CD4-positive, alpha-beta T cell treated with Interleukin-15 for 1 hour (primary cell): Measurements from ENCODE around the gene RIN3.

ENCODE experiments used
- DNase-seq: peaks from one replicate; pipeline ENCODE4 v3.0.0-alpha.2; 2020

RIN3 gene

GRCh38 chr14:92651758-92652406 is 138.3 kb downstream of the RIN3 start:
- peak; percentile 66 for DNase-seq

GRCh38 chr14:92652413-92653151 is 139.0 kb downstream of the RIN3 start:
- DNase-seq = no peak

- no peak for DNase-seq
Observed at GRCh38 chr14:92653162-92653651, 139.6 kb downstream of the RIN3 start.

GRCh38 chr14:92654239-92654901 is 140.8 kb downstream of the RIN3 start:
- no peak for DNase-seq

- peak; percentile 53 for DNase-seq
Observed at GRCh38 chr14:92655419-92656201, 142.0 kb downstream of the RIN3 start.

GRCh38 chr14:92656306-92657081 is 142.9 kb downstream of the RIN3 start:
- no peak for DNase-seq

GRCh38 chr14:92657457-92658142 is 144.0 kb downstream of the RIN3 start:
- peak; percentile 65 for DNase-seq

- no peak for DNase-seq
Observed at GRCh38 chr14:92658160-92658559, 144.6 kb downstream of the RIN3 start.

- DNase-seq = no peak
Observed at GRCh38 chr14:92658684-92659083, 145.1 kb downstream of the RIN3 start.

GRCh38 chr14:92659765-92660561 is 146.4 kb downstream of the RIN3 start:
- peak; percentile 72 for DNase-seq

- DNase-seq = no peak
Observed at GRCh38 chr14:92660571-92660970, 147.0 kb downstream of the RIN3 start.

- no peak for DNase-seq
Observed at GRCh38 chr14:92663049-92663448, 149.5 kb downstream of the RIN3 start.

GRCh38 chr14:92665661-92666110 is 152.1 kb downstream of the RIN3 start:
- DNase-seq = no peak

GRCh38 chr14:92666251-92666650 is 152.7 kb downstream of the RIN3 start:
- no peak for DNase-seq

- no peak for DNase-seq
Observed at GRCh38 chr14:92668276-92668973, 154.8 kb downstream of the RIN3 start.

GRCh38 chr14:92670160-92670559 is 156.6 kb downstream of the RIN3 start:
- no peak for DNase-seq

- no peak for DNase-seq
Observed at GRCh38 chr14:92670643-92671366, 157.2 kb downstream of the RIN3 start.

- DNase-seq = no peak
Observed at GRCh38 chr14:92673601-92674150, 160.1 kb downstream of the RIN3 start.

GRCh38 chr14:92675421-92675820 is 161.8 kb downstream of the RIN3 start:
- DNase-seq = no peak
